ENCODE measurements around the gene CRYBB2.
"Not testable (repeated sequence)": the region's sequence is repeated elsewhere in the genome, so short reads cannot be mapped to it uniquely, and the experiment has no call there.

Gene CRYBB2
- 0 reads per million in 2 donors for total RNA-seq

GRCh38 chr22:25219211-25219689, at the start of gene CRYBB2:
TSS of gene CRYBB2 (plus strand) at chr22:25219639. CDS start at chr22:25221430, 1,791 bp downstream.
- DNase-seq: no peak

GRCh38 chr22:25170426-25170980, 48.9 kb upstream of the CRYBB2 start:
- no peak for DNase-seq

GRCh38 chr22:25172153-25172552, 47.3 kb upstream of the CRYBB2 start:
- peak in 1 of 5 experiments; percentile 31 for DNase-seq

- DNase-seq: no peak
Observed at GRCh38 chr22:25174156-25174887, 45.1 kb upstream of the CRYBB2 start.

- no peak for DNase-seq
Observed at GRCh38 chr22:25174888-25175411, 44.5 kb upstream of the CRYBB2 start.

GRCh38 chr22:25176175-25176574, 43.3 kb upstream of the CRYBB2 start:
- no peak for DNase-seq

GRCh38 chr22:25176799-25177198, 42.6 kb upstream of the CRYBB2 start:
- no peak for DNase-seq

GRCh38 chr22:25177226-25177625, 42.2 kb upstream of the CRYBB2 start:
- no peak for DNase-seq

GRCh38 chr22:25177895-25178294, 41.5 kb upstream of the CRYBB2 start:
- DNase-seq: no peak

- not testable (repeated sequence) for DNase-seq
Observed at GRCh38 chr22:25178348-25178747, 41.1 kb upstream of the CRYBB2 start.

- peak in 1 of 5 experiments; percentile 27 for DNase-seq
Observed at GRCh38 chr22:25178869-25179631, 40.4 kb upstream of the CRYBB2 start.

GRCh38 chr22:25182131-25183110, 37.0 kb upstream of the CRYBB2 start:
- no peak for DNase-seq

- no peak for DNase-seq
Observed at GRCh38 chr22:25183949-25184619, 35.4 kb upstream of the CRYBB2 start.

GRCh38 chr22:25186140-25186539, 33.3 kb upstream of the CRYBB2 start:
- no peak for DNase-seq

- no peak for DNase-seq
Observed at GRCh38 chr22:25187469-25187868, 32.0 kb upstream of the CRYBB2 start.

GRCh38 chr22:25192406-25192805, 27.0 kb upstream of the CRYBB2 start:
- DNase-seq: no peak

GRCh38 chr22:25193130-25193529, 26.3 kb upstream of the CRYBB2 start:
- DNase-seq: no peak

GRCh38 chr22:25193548-25193947, 25.9 kb upstream of the CRYBB2 start:
- DNase-seq: no peak

- DNase-seq: no peak
Observed at GRCh38 chr22:25196326-25196725, 23.1 kb upstream of the CRYBB2 start.

GRCh38 chr22:25197340-25197739, 22.1 kb upstream of the CRYBB2 start:
- DNase-seq: no peak

GRCh38 chr22:25199731-25200520, 19.5 kb upstream of the CRYBB2 start, which contains the start of gene CRYBB3:
TSS of gene CRYBB3 (plus strand) at chr22:25199858. CDS start at chr22:25201397, 1,539 bp downstream.
- DNase-seq: no peak
